HFF-Myc (cell line): Measurements from ENCODE around the gene CRYAA.
"Not testable (repeated sequence)": the region's sequence is repeated elsewhere in the genome, so short reads cannot be mapped to it uniquely, and the experiment has no call there.

Source experiments
- DNase-seq: peaks from one replicate; pipeline ENCODE4 v3.0.0-alpha.2; 2011; ENCODE audit warnings: low read depth; ENCODE audit errors: extremely low read depth
- H3K4me3 ChIP-seq: replicated peaks from 2 replicates; pipeline ENCODE4 v1.5.1; 2011; ENCODE audit warnings: low read depth, mild to moderate bottlenecking, control low read depth, low read length
- TF ChIP-seq, protein P1 (sequence below): IDR thresholded peaks from 2 replicates; pipeline ENCODE4 v1.5.1; 2012; ENCODE audit warnings: mild to moderate bottlenecking, low read depth, low read length, control low read depth; ENCODE audit errors: missing control alignments

Gene CRYAA

DNA sequence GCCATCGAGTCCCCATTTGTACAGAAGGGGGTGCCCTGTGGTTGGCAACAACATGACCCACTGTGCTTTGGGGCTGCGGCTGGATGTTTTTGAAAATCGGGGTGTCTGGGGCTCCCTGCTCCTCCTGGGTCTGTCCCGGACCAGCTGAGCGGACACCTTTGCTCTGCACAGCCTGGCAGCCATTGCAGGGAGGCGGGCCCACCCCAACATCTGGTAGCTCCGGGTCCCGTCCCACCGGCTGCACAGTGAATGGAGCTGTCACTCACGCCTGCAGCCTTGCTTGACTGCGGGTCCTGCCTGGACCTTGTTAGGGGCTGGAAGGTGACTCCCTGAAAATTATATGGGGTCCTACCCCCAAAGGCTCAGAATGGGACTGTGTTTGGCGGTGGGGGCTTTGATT lies 5.1 kb downstream of the CRYAA start:
- not testable (repeated sequence) for H3K4me3 ChIP-seq, DNase-seq

DNA sequence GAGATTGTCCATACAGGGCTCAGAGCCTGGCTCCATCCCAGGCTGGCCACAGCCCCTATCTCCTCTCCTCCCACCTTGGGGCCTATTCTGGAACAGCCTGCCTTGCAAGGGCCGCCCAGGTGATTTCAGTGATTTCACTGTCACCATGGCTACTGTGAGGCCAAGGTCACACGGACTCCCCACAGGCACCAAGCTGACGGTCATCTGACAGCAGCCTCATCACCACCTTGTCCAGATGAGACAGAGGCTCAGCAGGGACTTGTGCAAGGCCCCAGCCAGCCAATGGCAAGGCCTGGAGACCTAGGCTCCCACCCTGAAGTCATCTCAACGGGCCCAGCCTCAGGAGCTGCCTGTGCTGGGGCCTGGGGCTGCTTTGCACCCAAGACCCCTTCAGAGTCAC lies 6.2 kb downstream of the CRYAA start:
- DNase-seq, H3K4me3 ChIP-seq: not testable (repeated sequence)

DNA sequence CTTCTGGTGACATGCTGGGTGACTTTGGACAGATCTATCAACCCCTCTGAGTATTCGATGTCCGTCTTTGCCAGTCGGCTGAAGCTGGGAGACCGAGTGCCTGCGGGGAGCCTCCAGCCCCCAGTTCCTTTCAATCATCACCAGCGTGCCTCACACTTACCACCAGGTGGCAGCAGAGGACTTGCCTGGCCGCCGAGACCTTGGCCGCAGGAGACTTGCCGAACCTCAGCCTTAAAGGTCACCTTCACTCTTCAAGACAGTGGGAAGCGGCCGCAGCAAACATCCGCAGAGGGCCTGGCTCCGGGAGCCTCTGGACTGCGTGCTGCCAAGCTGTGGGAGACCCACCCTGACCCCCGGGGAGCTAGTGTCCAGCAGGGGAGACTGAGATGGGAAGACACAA lies 7.8 kb downstream of the CRYAA start:
- H3K4me3 ChIP-seq, DNase-seq: not testable (repeated sequence)

DNA sequence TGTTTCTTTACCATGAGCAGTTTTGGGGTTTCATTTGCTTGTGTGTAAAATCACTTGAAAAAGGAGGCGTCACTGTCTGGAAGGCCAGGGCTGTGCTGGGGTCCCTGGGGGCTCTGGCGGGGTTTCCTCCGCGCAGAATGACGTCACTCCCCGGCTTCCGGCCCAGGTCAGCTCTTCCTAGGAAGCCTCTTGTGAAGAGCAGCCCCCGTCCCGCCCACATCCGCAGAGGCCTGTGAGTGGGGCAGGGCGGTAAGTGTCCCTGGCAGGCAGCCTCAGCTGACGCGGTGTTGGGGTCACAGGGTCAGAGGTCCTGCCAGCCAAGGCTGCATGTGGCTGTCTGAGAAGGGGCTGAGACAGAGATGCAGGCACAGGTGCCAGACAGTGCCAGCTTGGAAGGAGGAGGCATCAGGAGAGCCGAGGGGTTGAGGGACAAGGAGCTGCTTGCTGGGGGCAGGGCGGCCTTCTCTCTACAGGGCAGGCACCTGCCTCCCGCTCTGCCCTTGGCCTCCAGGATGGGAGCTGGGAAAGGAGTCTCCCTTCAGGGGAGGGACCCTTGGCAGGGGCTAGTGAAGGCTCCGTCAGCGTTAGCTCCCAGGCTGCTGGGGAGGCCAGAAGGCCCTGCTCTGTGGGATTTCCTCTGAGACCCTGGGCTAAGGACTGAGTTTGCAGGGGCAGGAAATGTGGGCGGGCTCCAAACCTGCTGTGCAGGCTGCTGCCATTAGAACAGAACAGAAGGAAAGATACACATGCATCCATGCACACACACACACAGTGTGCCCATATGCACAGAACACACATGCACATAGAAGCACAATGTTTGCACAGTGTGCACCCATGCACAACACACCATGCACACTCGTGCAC lies 8.5 kb downstream of the CRYAA start:
- DNase-seq, H3K4me3 ChIP-seq: not testable (repeated sequence)

DNA sequence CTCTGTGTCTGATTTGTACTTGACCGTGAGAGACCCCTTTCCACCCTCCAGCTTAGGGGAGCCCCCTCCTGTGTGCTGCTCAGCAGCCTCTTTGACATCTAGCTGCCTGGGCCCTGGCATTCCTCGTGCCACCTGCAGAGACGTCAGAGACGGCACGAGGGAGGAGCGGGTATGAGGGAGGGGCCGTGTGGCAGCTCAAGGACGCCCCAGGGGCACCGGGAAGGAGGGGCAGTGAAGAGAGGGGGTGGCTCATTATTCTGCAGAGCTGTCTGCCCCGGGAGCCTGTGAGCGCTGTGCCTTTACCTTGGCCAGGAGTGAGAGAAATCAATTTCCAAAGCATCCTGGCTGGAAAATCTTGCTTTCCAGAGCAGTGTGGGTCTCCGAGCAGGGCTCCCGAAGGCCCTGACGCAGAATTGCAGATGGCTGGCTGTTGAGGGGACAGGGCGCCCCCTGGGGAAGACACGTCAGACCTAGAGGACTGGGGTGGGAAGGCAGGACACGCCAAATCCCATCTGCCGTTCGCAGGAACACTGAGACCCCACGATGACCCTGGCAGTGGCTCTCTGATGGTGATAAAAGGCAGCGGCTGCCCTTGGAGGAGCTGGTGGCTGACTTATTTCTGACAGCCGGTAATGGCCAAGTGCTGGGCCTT lies 9.5 kb downstream of the CRYAA start:
- H3K4me3 ChIP-seq, DNase-seq: not testable (repeated sequence)

DNA sequence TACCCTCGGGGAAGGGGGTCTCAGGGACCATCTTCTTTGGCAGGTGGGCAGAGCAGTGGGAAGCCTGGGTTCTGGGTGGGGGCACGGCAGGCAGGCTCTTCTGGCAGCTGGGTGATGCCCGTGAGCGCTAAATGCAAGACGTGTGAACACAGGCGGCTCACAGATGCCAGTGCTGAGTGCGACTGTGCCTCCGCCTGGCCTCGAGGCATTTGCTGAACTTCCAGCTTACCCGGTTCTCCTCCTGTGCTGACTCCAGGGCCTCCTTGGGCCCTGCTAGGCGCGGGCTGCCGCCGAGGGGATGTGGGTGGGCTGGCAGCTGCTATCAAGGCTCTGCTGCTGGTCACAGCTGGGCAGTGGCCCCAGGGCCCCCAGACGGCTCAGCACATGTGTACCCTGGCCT lies 12.2 kb downstream of the CRYAA start:
- H3K4me3 ChIP-seq, DNase-seq: not testable (repeated sequence)

DNA sequence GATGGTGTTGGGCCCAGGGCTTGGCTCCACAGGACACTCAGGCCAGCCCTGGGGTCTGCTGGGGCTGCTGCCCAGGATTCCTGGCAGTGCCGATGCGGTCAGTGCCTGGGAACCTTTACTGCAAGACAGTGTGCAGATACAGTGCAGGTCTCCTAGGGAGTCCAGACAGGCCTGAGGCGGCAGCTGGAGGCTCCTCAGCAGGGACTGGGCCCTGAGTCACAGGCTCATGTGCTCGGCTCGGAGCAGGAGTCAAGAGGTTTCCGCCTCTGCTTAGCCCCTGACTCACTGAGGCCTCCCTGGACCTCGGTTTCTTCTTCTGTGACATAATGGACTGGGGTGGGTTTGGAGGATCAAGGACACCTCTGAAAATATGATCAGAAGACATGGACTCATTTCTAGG lies 18.5 kb downstream of the CRYAA start:
- not testable (repeated sequence) for H3K4me3 ChIP-seq, DNase-seq

DNA sequence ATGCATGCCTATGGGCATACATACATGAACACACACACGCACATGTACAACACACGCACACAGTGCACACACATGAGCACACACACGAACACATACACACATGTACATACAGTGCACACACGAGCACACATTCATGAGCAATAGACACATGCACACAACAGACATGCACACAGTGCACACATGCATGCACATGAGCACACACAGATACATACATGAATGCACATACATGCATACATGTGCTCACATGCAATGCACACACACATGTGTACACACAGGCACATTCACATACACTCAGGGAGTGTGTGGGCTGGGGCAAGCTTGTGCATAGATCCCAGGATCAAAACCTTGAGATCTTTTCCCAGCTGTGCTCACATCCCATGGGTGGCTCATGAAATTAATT lies 18.9 kb downstream of the CRYAA start:
- TF ChIP-seq, protein P1, sequence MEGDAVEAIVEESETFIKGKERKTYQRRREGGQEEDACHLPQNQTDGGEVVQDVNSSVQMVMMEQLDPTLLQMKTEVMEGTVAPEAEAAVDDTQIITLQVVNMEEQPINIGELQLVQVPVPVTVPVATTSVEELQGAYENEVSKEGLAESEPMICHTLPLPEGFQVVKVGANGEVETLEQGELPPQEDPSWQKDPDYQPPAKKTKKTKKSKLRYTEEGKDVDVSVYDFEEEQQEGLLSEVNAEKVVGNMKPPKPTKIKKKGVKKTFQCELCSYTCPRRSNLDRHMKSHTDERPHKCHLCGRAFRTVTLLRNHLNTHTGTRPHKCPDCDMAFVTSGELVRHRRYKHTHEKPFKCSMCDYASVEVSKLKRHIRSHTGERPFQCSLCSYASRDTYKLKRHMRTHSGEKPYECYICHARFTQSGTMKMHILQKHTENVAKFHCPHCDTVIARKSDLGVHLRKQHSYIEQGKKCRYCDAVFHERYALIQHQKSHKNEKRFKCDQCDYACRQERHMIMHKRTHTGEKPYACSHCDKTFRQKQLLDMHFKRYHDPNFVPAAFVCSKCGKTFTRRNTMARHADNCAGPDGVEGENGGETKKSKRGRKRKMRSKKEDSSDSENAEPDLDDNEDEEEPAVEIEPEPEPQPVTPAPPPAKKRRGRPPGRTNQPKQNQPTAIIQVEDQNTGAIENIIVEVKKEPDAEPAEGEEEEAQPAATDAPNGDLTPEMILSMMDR, result no peak
- no peak overlapping the region for H3K4me3 ChIP-seq
- DNase-seq, result no peak

DNA sequence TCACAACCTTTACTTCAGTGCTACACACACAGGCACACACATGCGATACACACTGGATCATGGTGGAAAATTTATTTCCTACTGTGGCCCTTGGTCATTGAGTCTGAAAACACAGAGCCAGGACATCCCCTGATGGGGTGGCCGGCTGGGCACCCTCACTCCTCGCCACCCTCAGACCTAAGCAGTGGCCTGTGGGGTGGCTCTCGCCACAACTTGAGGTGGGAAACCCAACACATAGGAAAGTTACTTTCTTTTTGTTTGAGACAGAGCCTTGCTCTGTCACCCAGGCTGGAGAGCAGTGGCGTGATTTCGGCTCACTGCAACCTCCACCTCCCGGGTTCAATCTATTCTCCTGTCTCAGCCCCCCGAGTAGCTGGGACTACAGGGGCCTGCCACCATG lies 19.4 kb downstream of the CRYAA start:
- H3K4me3 ChIP-seq, result no peak overlapping the region
- TF ChIP-seq, protein P1, result no peak
- DNase-seq, result no peak

DNA sequence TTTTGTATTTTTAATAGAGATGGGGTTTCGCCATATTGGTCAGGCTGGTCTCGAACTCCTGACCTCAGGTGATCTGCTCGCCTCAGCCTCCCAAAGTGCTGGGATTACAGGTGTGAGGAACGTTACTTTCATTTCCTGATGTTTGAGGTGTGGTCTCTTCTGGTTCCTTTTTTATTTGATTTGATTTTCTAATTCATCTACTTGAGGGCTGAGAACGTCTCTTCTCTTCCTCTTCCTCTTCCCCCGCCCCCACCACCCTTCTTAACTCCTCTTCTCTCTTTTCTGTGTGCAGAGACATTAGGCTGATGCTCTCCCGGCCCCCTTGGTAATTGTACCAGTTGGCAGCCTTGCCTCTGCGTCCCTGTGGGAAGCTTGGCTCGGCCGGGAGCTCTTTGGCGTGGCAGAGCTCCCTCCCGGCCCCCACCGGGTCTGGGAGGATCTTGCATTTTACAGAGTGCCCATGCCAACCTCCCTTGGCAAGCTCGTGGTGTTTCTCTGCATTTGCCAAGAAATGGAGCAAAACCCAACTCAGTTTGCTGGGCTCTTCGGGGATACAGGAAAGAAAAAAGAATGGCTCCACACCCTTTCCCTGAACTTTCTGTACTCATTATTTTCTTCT lies 19.9 kb downstream of the CRYAA start:
- TF ChIP-seq, protein P1, result no peak
- no peak for DNase-seq
- H3K4me3 ChIP-seq, result no peak overlapping the region
